AG04450 (cell line): Measurements from ENCODE around the gene FGF14. TPM values are rescaled to one million over a fixed set of nuclear protein-coding genes. Genes with fewer than 3 reads are reported as not detected.

Experiments
- CTCF ChIA-PET: fragments of 300-600, 350-600 bp; formaldehyde crosslinking; extraction: SDS; loops from one replicate; lab custom pipeline; 2022; ENCODE audit warnings: antibody characterized with exemption, inconsistent platforms; lab: Charles Lee
- POLR2A ChIA-PET: fragments of 350-600 bp; formaldehyde crosslinking; extraction: SDS; loops from one replicate; lab custom pipeline; 2021; ENCODE audit warnings: antibody characterized with exemption, inconsistent platforms; lab: Yijun Ruan, JAX
- DNase-seq: peaks from one replicate; pipeline ENCODE4 v3.0.0-alpha.2; 2011; ENCODE audit warnings: low read depth, low spot score
- H3K27ac ChIP-seq: one replicate; pipeline ENCODE4 v1.5.1; 2012; ENCODE audit warnings: low read depth, low read length, control low read depth
- H3K27me3 ChIP-seq: one replicate; pipeline ENCODE4 v1.6.0; 2012; ENCODE audit warnings: low read length; ENCODE audit not compliant: control insufficient read depth, insufficient read depth
- H3K4me3 ChIP-seq: 2 replicates; pipeline ENCODE4 v1.5.1; 2011; ENCODE audit warnings: mild to moderate bottlenecking, low read depth, low read length, control low read depth
- H3K9me3 ChIP-seq: 2 replicates; pipeline ENCODE4 v1.5.1; 2012; ENCODE audit warnings: low read length; ENCODE audit not compliant: control insufficient read depth, insufficient read depth
- CTCF ChIP-seq: IDR thresholded peaks from 2 replicates; pipeline ENCODE4 v1.5.1; 2011; ENCODE audit warnings: low read depth, low read length, control low read depth, inconsistent platforms
- polyA plus RNA-seq: library from polyadenylated mRNA; depleted of rRNA; stranded (reverse); fragments of >200 nt; gene quantifications from 2 replicates; pipeline ENCODE4 v1.2.3, GENCODE V29; 2011

The FGF14 gene
- polyA plus RNA-seq, 1 experiment = 0.01 TPM

DNA sequence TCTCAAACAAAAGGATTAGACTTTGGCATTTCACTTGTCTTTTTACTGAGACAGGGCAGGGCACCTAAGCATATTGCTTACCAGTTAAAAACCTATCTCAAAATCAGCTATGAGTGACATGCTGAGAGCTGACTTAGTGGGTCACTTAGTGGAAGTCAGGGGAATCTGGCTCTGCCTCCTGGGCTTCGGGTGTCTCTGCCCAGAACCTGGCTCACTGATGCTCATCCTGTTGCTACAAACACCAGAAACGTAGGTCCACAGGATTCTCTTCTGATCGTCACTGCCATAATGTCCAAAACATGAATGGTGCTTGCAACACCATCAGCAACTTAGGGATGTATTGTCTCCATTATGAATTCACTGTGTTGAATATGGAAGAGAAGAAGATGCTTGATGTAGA lies 673.2 kb downstream of the FGF14 start:
- no peak for DNase-seq
- Histone ChIP-seq H3K9me3 (no peaks in the 10 kb centered on the region), H3K4me3 (no peak overlapping the region), H3K27ac (no peak overlapping the region), H3K27me3 (no peaks in the 10 kb centered on the region)
- ChIA-PET POLR2A (no interaction called here), CTCF (no interaction called here)
- no peak for TF ChIP-seq CTCF

DNA sequence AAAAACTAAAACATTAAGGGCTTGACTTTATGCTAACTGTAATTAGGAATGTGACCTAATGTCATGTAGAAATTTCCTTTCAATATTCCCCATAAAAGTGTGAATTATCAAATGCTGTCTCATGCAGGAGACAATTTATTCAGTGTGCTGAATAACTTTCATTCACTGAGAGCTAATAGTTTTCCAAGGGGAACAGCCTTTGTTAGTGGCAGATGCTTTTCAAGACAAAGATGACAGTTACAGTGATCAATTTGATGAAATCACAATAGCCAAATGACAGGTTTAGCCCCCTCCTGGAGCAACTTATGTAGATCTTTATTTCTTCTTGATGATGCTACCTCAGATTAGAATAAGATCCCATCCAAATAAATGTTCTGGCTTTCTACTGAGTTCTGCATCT lies 673.8 kb downstream of the FGF14 start:
- DNase-seq = no peak
- H3K4me3 ChIP-seq = no peak overlapping the region
- H3K9me3 ChIP-seq = no peaks in the 10 kb centered on the region
- ChIA-PET CTCF (no interaction called here), POLR2A (no interaction called here)
- no peak overlapping the region for H3K27ac ChIP-seq
- H3K27me3 ChIP-seq = no peaks in the 10 kb centered on the region
- no peak for TF ChIP-seq CTCF

- H3K27me3 ChIP-seq = no peaks in the 10 kb centered on the region
- ChIA-PET POLR2A (interaction anchor here (0.6 kb wide), 1 partner anchor 789 kb away, joined by 3 read pairs; no protein-coding TSS in a partner anchor), CTCF (no interaction called here)
- no peak for DNase-seq
- TF ChIP-seq CTCF = no peak
- no peak overlapping the region for H3K27ac ChIP-seq
- no peaks in the 10 kb centered on the region for H3K9me3 ChIP-seq
- H3K4me3 ChIP-seq = no peak overlapping the region
Measured at GRCh38 chr13:101727118-101727517, 674.7 kb downstream of the FGF14 start.

GRCh38 chr13:101726681-101727080 lies 675.2 kb downstream of the FGF14 start:
- TF ChIP-seq CTCF = no peak
- Histone ChIP-seq H3K27me3 (no peaks in the 10 kb centered on the region), H3K9me3 (no peaks in the 10 kb centered on the region), H3K27ac (no peak overlapping the region), H3K4me3 (no peak overlapping the region)
- POLR2A ChIA-PET = interaction anchor here (0.6 kb wide), 1 partner anchor 788 kb away, joined by 3 read pairs; no protein-coding TSS in a partner anchor
- DNase-seq = no peak
- CTCF ChIA-PET = no interaction called here

DNA sequence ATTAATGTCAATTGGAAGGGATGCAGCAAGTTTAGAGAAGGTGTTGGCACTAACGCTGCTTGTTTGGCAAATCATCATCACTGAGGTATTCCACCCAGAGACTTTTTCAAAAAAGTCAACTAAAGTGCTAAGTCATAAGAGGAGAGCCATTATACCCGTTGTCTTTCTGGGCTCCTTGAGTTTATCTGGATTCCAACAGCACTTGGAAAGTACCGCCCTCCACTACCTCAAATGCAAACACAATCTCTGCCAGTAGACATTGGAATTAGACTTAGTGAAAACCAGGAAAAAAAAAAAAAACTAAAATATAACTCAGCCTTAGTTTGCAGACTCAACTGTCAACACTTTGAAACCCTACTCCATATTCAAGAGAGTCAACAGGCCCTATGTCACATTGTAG lies 683.4 kb downstream of the FGF14 start:
- H3K27me3 ChIP-seq = no peaks in the 10 kb centered on the region
- H3K9me3 ChIP-seq = no peaks in the 10 kb centered on the region
- ChIA-PET POLR2A (no interaction called here), CTCF (no interaction called here)
- H3K27ac ChIP-seq = no peak overlapping the region
- H3K4me3 ChIP-seq = no peak overlapping the region
- DNase-seq = no peak
- TF ChIP-seq CTCF = no peak
